Activated CD8-positive, alpha-beta memory T cell treated with anti-CD3 and anti-CD28 coated beads, Interleukin-2, amount 50 U/mL, for 48 hours (primary cell): ENCODE results near the gene SRP14.
"Not testable (repeated sequence)": the region's sequence is repeated elsewhere in the genome, so short reads cannot be mapped to it uniquely, and the experiment has no call there.

Source experiments
- DNase-seq: peaks from one replicate; pipeline ENCODE4 v3.0.0-alpha.2; 2020

SRP14 gene

GRCh38 chr15:40038638-40039543, at the start of gene SRP14:
TSS of gene SRP14 (minus strand) at chr15:40039181. CDS start at chr15:40039116, 65 bp downstream.
- peak; percentile 95 for DNase-seq

GRCh38 chr15:40087991-40088928, 49.3 kb upstream of the SRP14 start:
- no peak for DNase-seq

GRCh38 chr15:40087068-40087810, 48.3 kb upstream of the SRP14 start:
- DNase-seq, result no peak

GRCh38 chr15:40085266-40085665, 46.3 kb upstream of the SRP14 start:
- no peak for DNase-seq

- DNase-seq, result no peak
Observed at GRCh38 chr15:40084650-40085049, 45.7 kb upstream of the SRP14 start.

- no peak for DNase-seq
Observed at GRCh38 chr15:40082195-40082883, 43.4 kb upstream of the SRP14 start.

GRCh38 chr15:40081691-40082194, 42.8 kb upstream of the SRP14 start:
- no peak for DNase-seq

GRCh38 chr15:40080847-40081246, 41.9 kb upstream of the SRP14 start:
- DNase-seq, result no peak

- DNase-seq, result no peak
Observed at GRCh38 chr15:40080104-40080503, 41.1 kb upstream of the SRP14 start.

GRCh38 chr15:40079456-40079855, 40.5 kb upstream of the SRP14 start:
- DNase-seq, result no peak

GRCh38 chr15:40075298-40076044, 36.5 kb upstream of the SRP14 start:
- no peak for DNase-seq

- DNase-seq, result not testable (repeated sequence)
Observed at GRCh38 chr15:40074656-40075055, 35.7 kb upstream of the SRP14 start.

- not testable (repeated sequence) for DNase-seq
Observed at GRCh38 chr15:40073716-40074490, 34.9 kb upstream of the SRP14 start.

- DNase-seq, result no peak
Observed at GRCh38 chr15:40072216-40072990, 33.4 kb upstream of the SRP14 start.

- no peak for DNase-seq
Observed at GRCh38 chr15:40070608-40071218, 31.7 kb upstream of the SRP14 start.

GRCh38 chr15:40070166-40070557, 31.2 kb upstream of the SRP14 start:
- no peak for DNase-seq

- DNase-seq, result no peak
Observed at GRCh38 chr15:40069178-40070165, 30.5 kb upstream of the SRP14 start.
